K562 (cell line): Measurements from ENCODE around the gene RALB. TPM values are rescaled to one million over a fixed set of nuclear protein-coding genes. Genes with fewer than 3 reads are reported as not detected.

Experiments used
- ATAC-seq: fragments of 200-7000 bp; cut with Tn5 transposase; 3 replicates; pipeline ENCODE4 v1.9.1; 2020; ENCODE audit warnings: moderate library complexity
- BruUV-seq: library from RNA; stranded (reverse); fragments of 400-500 nt; replicated peaks from 2 replicates; lab custom pipeline; 2021; lab: Mats Ljungman, UMichigan
- CTCF ChIA-PET: fragments of 300-600 bp; formaldehyde crosslinking; extraction: SDS; loops from one replicate; lab custom pipeline; 2021; ENCODE audit warnings: low intra/inter-chr PET ratio; lab: Yijun Ruan, JAX
- POLR2A ChIA-PET: fragments of 300-600, 350-650 bp; sonication (Branson Sonifier 250); formaldehyde crosslinking; extraction: SDS; loops from one replicate; lab custom pipeline; 2021; ENCODE audit warnings: antibody characterized with exemption, inconsistent platforms; lab: Yijun Ruan, JAX
- DNase-seq, 4 experiments: peaks; one replicate each; pipeline versions ENCODE4 v3.0.0 to v3.0.0-alpha.2; 2011 to 2018; ENCODE audit warnings: low spot score in 3 of 4, mixed read lengths in 3 of 4; ENCODE audit errors: extremely low read depth in 1 of 4
- FAIRE-seq: peaks from 2 replicates; lab custom pipeline; 2011; peaks lifted over from hg19 to GRCh38; lab: Jason Lieb, UNC
- H2AFZ ChIP-seq: 2 replicates; pipeline ENCODE4 v1.6.0; 2011; ENCODE audit warnings: low read depth, low read length, control low read depth, inconsistent platforms
- H3K27ac ChIP-seq: fragments of 200-600 bp; 3 replicates; pipeline ENCODE4 v1.8.0; 2011; ENCODE audit warnings: low read depth, mild to moderate bottlenecking, control low read depth, inconsistent platforms, low read length, moderate library complexity, mixed read lengths; ENCODE audit errors: extremely low read depth
- H3K27me3 ChIP-seq, 2 experiments: fragments of 300-600 bp in 1 of 2; 2 replicates in 1 of 2; 3 replicates in 1 of 2; pipeline versions ENCODE4 v1.6.0 to v1.8.0; 2011; ENCODE audit warnings: inconsistent platforms in 2 of 2, low read length in 2 of 2, mild to moderate bottlenecking in 1 of 2, mixed read lengths in 1 of 2, moderate library complexity in 1 of 2; ENCODE audit not compliant: control insufficient read depth in 2 of 2, insufficient read depth in 2 of 2
- H3K36me3 ChIP-seq: fragments of 300-600 bp; 3 replicates; pipeline ENCODE4 v1.8.0; 2011; ENCODE audit warnings: mild to moderate bottlenecking, low read length, inconsistent platforms; ENCODE audit not compliant: control insufficient read depth, insufficient read depth
- H3K4me1 ChIP-seq, 2 experiments: fragments of 200-600 bp in 1 of 2; replicated peaks in 1 of 2; 2 replicates in 1 of 2; 3 replicates in 1 of 2; pipeline versions ENCODE4 v1.5.1 to v1.8.0; 2011; ENCODE audit warnings: inconsistent platforms in 2 of 2, low read length in 2 of 2, mild to moderate bottlenecking in 1 of 2, mixed read lengths in 1 of 2, moderate library complexity in 1 of 2; ENCODE audit not compliant: control insufficient read depth in 2 of 2, insufficient read depth in 2 of 2
- H3K4me2 ChIP-seq: 2 replicates; pipeline ENCODE4 v1.6.1; 2011; ENCODE audit warnings: low read length, control low read depth, inconsistent platforms, mixed read lengths; ENCODE audit not compliant: insufficient read depth
- H3K4me3 ChIP-seq: fragments of 200-600 bp; sonication (generic), shearing (Covaris generic); 2 replicates; pipeline ENCODE4 v1.5.1; 2016; ENCODE audit warnings: control low read depth, inconsistent platforms
- H3K79me2 ChIP-seq: fragments of 200-600 bp; 3 replicates; pipeline ENCODE4 v1.8.0; 2011; ENCODE audit warnings: low read length, inconsistent platforms; ENCODE audit not compliant: control insufficient read depth, insufficient read depth
- H3K9ac ChIP-seq, 2 experiments: 2 replicates each; pipeline versions ENCODE4 v1.6.0 to v1.6.1; 2011; ENCODE audit warnings: low read depth in 2 of 2, low read length in 2 of 2, control low read depth in 1 of 2, inconsistent platforms in 1 of 2, mild to moderate bottlenecking in 1 of 2, mixed read lengths in 1 of 2; ENCODE audit not compliant: insufficient read depth in 1 of 2
- H3K9me1 ChIP-seq: one replicate; pipeline ENCODE4 v1.6.0; 2011; ENCODE audit warnings: inconsistent platforms, mild to moderate bottlenecking, low read length, moderate library complexity; ENCODE audit not compliant: control insufficient read depth, insufficient read depth
- H3K9me3 ChIP-seq: replicated peaks from 2 replicates; pipeline ENCODE4 v1.5.1; 2011; ENCODE audit warnings: low read depth, low read length, inconsistent platforms; ENCODE audit not compliant: control insufficient read depth, insufficient read depth
- H4K20me1 ChIP-seq: replicated peaks from 2 replicates; pipeline ENCODE4 v1.6.1; 2011; ENCODE audit warnings: low read length, inconsistent platforms, mixed read lengths; ENCODE audit not compliant: control insufficient read depth, insufficient read depth
- GTF2F1 ChIP-seq: IDR thresholded peaks from 2 replicates; pipeline ENCODE4 v1.6.1; 2011; ENCODE audit warnings: low read depth, low read length, improper control_type of control experiment
- MAFF ChIP-seq: IDR thresholded peaks from 2 replicates; pipeline ENCODE4 v1.6.1; 2012; ENCODE audit warnings: low read length, improper control_type of control experiment
- MCM2 ChIP-seq: fragments of 450-650 bp; IDR thresholded peaks from 2 replicates; pipeline ENCODE4 v1.6.1; 2017; ENCODE audit warnings: low read depth, mild to moderate bottlenecking
- PPARD ChIP-seq: fragments of 250-450 bp; sonication (Bioruptor Pico); IDR thresholded peaks from 2 replicates; pipeline ENCODE4 v1.8.0; 2022; ENCODE audit warnings: inconsistent platforms, mild to moderate bottlenecking, moderate library complexity
- RBFOX2 ChIP-seq: fragments of 200-400 bp; formaldehyde crosslinking; IDR thresholded peaks from 2 replicates; pipeline ENCODE4 v1.6.1; 2017; ENCODE audit warnings: low read depth, mild to moderate bottlenecking, low read length, moderate library complexity
- ZNF444 ChIP-seq: fragments of 250-450 bp; sonication (Bioruptor Pico); IDR thresholded peaks from 2 replicates; pipeline ENCODE4 v1.4.0; 2020; ENCODE audit warnings: mild to moderate bottlenecking, moderate library complexity
- WGBS: fragments of 100-300 bp; shearing (Covaris generic); methylation state at CpG from one replicate; pipeline ENCODE4 v1.1.6; 2016; ENCODE audit warnings: low coverage, mixed read lengths; ENCODE audit not compliant: insufficient coverage; ENCODE audit errors: missing lambda C conversion rate; 5-methylcytosine and 5-hydroxymethylcytosine counted together
- in situ Hi-C: fragments of 300-500 bp; cut with MboI; formaldehyde crosslinking; loops from 4 replicates; pipeline ENCODE4 v1.15.0; 2018; ENCODE audit warnings: inconsistent platforms, mixed read lengths
- intact Hi-C: fragments of 100-400 bp; cut with micrococcal nuclease; formaldehyde crosslinking; loops from 2 replicates; pipeline ENCODE4 v1.14.2; 2022
- polyA plus RNA-seq, 8 experiments: library from polyadenylated mRNA; depleted of rRNA in 4 of 8; stranded (reverse) in 5 of 8; unstranded in 3 of 8; fragments of >200 nt; fragmentation: Nextera tagmentation in 2 of 8; fragmentation: Illumina TruSeq in 1 of 8; extraction: Ambion mirVana in 2 of 8; extraction: Trizol in 1 of 8; gene quantifications; 2 replicates each; pipeline versions ENCODE4 v1.2.1 to v1.2.3, GENCODE V29; 2011 to 2014; ENCODE audit warnings: inconsistent platforms in 1 of 8, missing spikeins in 1 of 8
- total RNA-seq, 7 experiments: library from RNA; depleted of rRNA in 6 of 7; stranded (reverse); fragments of >200 nt in 6 of 7; fragmentation: Illumina TruSeq in 2 of 7; extraction: Trizol in 2 of 7; gene quantifications; 2 replicates each; pipeline versions ENCODE4 v1.2.1 to v1.2.3, GENCODE V29; 2011 to 2021; ENCODE audit warnings: low replicate concordance in 1 of 7
- TF ChIP-seq, protein P1 (sequence below): fragments of 450-650 bp; IDR thresholded peaks from 2 replicates; pipeline ENCODE4 v1.7.0; 2016; ENCODE audit warnings: borderline replicate concordance
- TF ChIP-seq, protein P2 (sequence below): fragments of 450-650 bp; conservative IDR thresholded peaks from 2 replicates; pipeline ENCODE4 v1.6.1; 2016; ENCODE audit warnings: missing genetic modification characterization, low read depth, mild to moderate bottlenecking, missing compliant biosample characterization, moderate library complexity

The RALB gene
- total and polyA plus RNA-seq, 9 of the 15 experiments (the other 6 are each of a cell fraction or from before 2014, with no cell fraction given) = 14.8 to 65.6 (median 38.4) TPM

DNA sequence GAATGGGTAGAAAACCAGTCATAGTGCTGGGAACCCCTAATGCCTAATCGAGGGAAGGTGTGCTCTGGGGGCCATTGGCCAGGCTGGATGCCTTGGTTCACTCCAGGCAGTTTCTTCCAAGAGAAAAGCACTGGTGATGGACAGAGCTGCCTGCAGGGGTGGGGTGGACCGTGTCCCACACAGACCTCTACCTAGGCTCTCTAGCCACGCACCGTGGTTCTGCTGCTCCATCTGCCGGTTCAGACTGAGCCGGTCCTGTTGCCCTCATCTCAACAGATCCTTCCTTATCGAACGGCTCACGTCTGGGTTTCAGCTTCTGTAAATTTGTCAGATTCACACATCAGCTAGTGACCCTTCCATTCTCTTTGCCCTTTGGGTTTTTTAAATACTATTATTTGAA, 46.4 kb downstream of the RALB start:
- Histone ChIP-seq H3K4me2 (no peak overlapping the region), H4K20me1 (no peaks in the 10 kb centered on the region; the same call in 1 of the 2 replicates), H3K9me3 (no peaks in the 10 kb centered on the region), H3K9me1 (no peaks in the 10 kb centered on the region), H3K9ac (no peak overlapping the region), H3K4me1 (peaks cover 3 to 9% of the 10 kb centered on the region in 2 experiments; a peak in 4 of 5 replicates), H3K36me3 (peaks cover 17% of the 10 kb centered on the region; the same call in 1 of the 3 replicates), H3K27me3 (peaks cover 0 to 8% of the 10 kb centered on the region in 2 experiments; a peak in 1 of 5 replicates), H3K4me3 (no peak overlapping the region), H3K79me2 (no peaks in the 10 kb centered on the region), H3K27ac (no peak overlapping the region), H2AFZ (no peak overlapping the region)
- in situ Hi-C loops = no loop called here
- no peak for FAIRE-seq
- POLR2A ChIA-PET = interaction anchor here (1.2 to 1.4 kb wide), 2 partner anchors 12 to 14 kb away, joined by 3 read pairs; no protein-coding TSS in a partner anchor
- no peak for TF ChIP-seq RBFOX2
- TF ChIP-seq, protein P1, sequence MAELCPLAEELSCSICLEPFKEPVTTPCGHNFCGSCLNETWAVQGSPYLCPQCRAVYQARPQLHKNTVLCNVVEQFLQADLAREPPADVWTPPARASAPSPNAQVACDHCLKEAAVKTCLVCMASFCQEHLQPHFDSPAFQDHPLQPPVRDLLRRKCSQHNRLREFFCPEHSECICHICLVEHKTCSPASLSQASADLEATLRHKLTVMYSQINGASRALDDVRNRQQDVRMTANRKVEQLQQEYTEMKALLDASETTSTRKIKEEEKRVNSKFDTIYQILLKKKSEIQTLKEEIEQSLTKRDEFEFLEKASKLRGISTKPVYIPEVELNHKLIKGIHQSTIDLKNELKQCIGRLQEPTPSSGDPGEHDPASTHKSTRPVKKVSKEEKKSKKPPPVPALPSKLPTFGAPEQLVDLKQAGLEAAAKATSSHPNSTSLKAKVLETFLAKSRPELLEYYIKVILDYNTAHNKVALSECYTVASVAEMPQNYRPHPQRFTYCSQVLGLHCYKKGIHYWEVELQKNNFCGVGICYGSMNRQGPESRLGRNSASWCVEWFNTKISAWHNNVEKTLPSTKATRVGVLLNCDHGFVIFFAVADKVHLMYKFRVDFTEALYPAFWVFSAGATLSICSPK = no peak
- TF ChIP-seq, protein P2, sequence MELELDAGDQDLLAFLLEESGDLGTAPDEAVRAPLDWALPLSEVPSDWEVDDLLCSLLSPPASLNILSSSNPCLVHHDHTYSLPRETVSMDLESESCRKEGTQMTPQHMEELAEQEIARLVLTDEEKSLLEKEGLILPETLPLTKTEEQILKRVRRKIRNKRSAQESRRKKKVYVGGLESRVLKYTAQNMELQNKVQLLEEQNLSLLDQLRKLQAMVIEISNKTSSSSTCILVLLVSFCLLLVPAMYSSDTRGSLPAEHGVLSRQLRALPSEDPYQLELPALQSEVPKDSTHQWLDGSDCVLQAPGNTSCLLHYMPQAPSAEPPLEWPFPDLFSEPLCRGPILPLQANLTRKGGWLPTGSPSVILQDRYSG (tag) = no peak
- no peak for TF ChIP-seq MAFF
- TF ChIP-seq PPARD (CRISPR knock-in tag) = no peak
- no peak for TF ChIP-seq ZNF444 (CRISPR knock-in tag)
- no peak for TF ChIP-seq MCM2
- no peak for TF ChIP-seq GTF2F1
- BruUV-seq = no TSS peak
- intact Hi-C loops = no loop called here
- WGBS = 75% methylated on average over 9 of the region's 9 CpGs
- no peak for DNase-seq
- CTCF ChIA-PET = no interaction called here
- ATAC-seq = no peak
